K562 (cell line): ENCODE measurements around the gene DNAJC6. TPM values are rescaled to one million over a fixed set of nuclear protein-coding genes. Genes with fewer than 3 reads are reported as not detected.

Source experiments
- ELF4 ChIP-seq: fragments of 450-650 bp; formaldehyde crosslinking; IDR thresholded peaks from 2 replicates; pipeline ENCODE4 v1.4.0; 2022; ENCODE audit warnings: missing genetic modification characterization
- EP400 ChIP-seq: fragments of 450-650 bp; IDR thresholded peaks from 2 replicates; pipeline ENCODE4 v1.6.1; 2017; ENCODE audit warnings: antibody characterized with exemption, mild to moderate bottlenecking, moderate library complexity
- ETS2 ChIP-seq: IDR thresholded peaks from 2 replicates; pipeline ENCODE4 v1.6.1; 2016; ENCODE audit warnings: borderline replicate concordance, missing genetic modification characterization, mild to moderate bottlenecking, moderate library complexity, missing compliant biosample characterization; ENCODE audit not compliant: poor library complexity, severe bottlenecking
- HDAC6 ChIP-seq: IDR thresholded peaks from 2 replicates; pipeline ENCODE4 v1.6.1; 2012; ENCODE audit warnings: low read depth, mild to moderate bottlenecking, control low read depth, inconsistent platforms, low read length, moderate library complexity
- KLF16 ChIP-seq: IDR thresholded peaks from 2 replicates; pipeline ENCODE4 v1.6.1; 2016; ENCODE audit warnings: antibody characterized with exemption
- KLF6 ChIP-seq: fragments of 250-450 bp; sonication (Bioruptor Pico); IDR thresholded peaks from 2 replicates; pipeline ENCODE4 v1.4.0; 2020; ENCODE audit warnings: mild to moderate bottlenecking, moderate library complexity, borderline replicate concordance
- MTA1 ChIP-seq: fragments of 450-650 bp; IDR thresholded peaks from 2 replicates; pipeline ENCODE4 v1.6.1; 2017; ENCODE audit warnings: borderline replicate concordance
- NCOR1 ChIP-seq: fragments of 450-650 bp; IDR thresholded peaks from 2 replicates; pipeline ENCODE4 v1.6.1; 2016; ENCODE audit warnings: mild to moderate bottlenecking, moderate library complexity
- SPI1 ChIP-seq: IDR thresholded peaks from 2 replicates; pipeline ENCODE4 v1.6.1; 2011; ENCODE audit warnings: low read depth, low read length, control low read depth, borderline replicate concordance
- TEAD2 ChIP-seq: fragments of 450-650 bp; IDR thresholded peaks from 2 replicates; pipeline ENCODE4 v1.6.1; 2016; ENCODE audit warnings: missing genetic modification characterization, control low read depth, missing compliant biosample characterization
- ZNF143 ChIP-seq: sonication (generic); formaldehyde crosslinking; IDR thresholded peaks from 2 replicates; pipeline ENCODE4 v1.9.0; 2022; ENCODE audit warnings: mild to moderate bottlenecking, missing genetic modification reagents
- ZNF282 ChIP-seq: sonication (generic); formaldehyde crosslinking; IDR thresholded peaks from 2 replicates; pipeline ENCODE4 v1.8.1; 2023; ENCODE audit warnings: missing genetic modification reagents
- ZNF354B ChIP-seq: fragments of 250-450 bp; sonication (Bioruptor Pico); IDR thresholded peaks from 2 replicates; pipeline ENCODE4 v1.4.0; 2020
- polyA plus RNA-seq, 8 experiments: library from polyadenylated mRNA; depleted of rRNA in 4 of 8; stranded (reverse) in 5 of 8; unstranded in 3 of 8; fragments of >200 nt; fragmentation: Nextera tagmentation in 2 of 8; fragmentation: Illumina TruSeq in 1 of 8; extraction: Ambion mirVana in 2 of 8; extraction: Trizol in 1 of 8; gene quantifications; 2 replicates each; pipeline versions ENCODE4 v1.2.1 to v1.2.3, GENCODE V29; 2011 to 2014; ENCODE audit warnings: inconsistent platforms in 1 of 8, missing spikeins in 1 of 8
- total RNA-seq, 7 experiments: library from RNA; depleted of rRNA in 6 of 7; stranded (reverse); fragments of >200 nt in 6 of 7; fragmentation: Illumina TruSeq in 2 of 7; extraction: Trizol in 2 of 7; gene quantifications; 2 replicates each; pipeline versions ENCODE4 v1.2.1 to v1.2.3, GENCODE V29; 2011 to 2021; ENCODE audit warnings: low replicate concordance in 1 of 7
- TF ChIP-seq, protein P1 (sequence below), 2 experiments: fragments of 450-650 bp; IDR thresholded peaks; 2 replicates each; pipeline ENCODE4 v1.6.1; 2018; ENCODE audit warnings: mild to moderate bottlenecking in 2 of 2, low read depth in 1 of 2; ENCODE audit not compliant: partially characterized antibody in 2 of 2
- TF ChIP-seq, protein P2 (sequence below): fragments of 450-650 bp; formaldehyde crosslinking; IDR thresholded peaks from 2 replicates; pipeline ENCODE4 v1.4.0; 2022; ENCODE audit warnings: mild to moderate bottlenecking, moderate library complexity
- TF ChIP-seq, protein P3 (sequence below): fragments of 450-650 bp; formaldehyde crosslinking; IDR thresholded peaks from 2 replicates; pipeline ENCODE4 v1.4.0; 2020; ENCODE audit warnings: mild to moderate bottlenecking, moderate library complexity
- TF ChIP-seq, protein P4 (sequence below): IDR thresholded peaks from 3 replicates; pipeline ENCODE4 v1.6.1; 2011; ENCODE audit warnings: borderline replicate concordance, mild to moderate bottlenecking; ENCODE audit not compliant: insufficient read length, insufficient read depth
- TF ChIP-seq, protein P5 (sequence below): sonication (generic); formaldehyde crosslinking; IDR thresholded peaks from 2 replicates; pipeline ENCODE4 v1.8.0; 2022; ENCODE audit warnings: missing genetic modification reagents, mild to moderate bottlenecking, borderline replicate concordance

The DNAJC6 gene
- total and polyA plus RNA-seq, 9 of the 15 experiments (the other 6 are each of a cell fraction or from before 2014, with no cell fraction given), result 6.7 to 78.7 (median 28.0) TPM

DNA sequence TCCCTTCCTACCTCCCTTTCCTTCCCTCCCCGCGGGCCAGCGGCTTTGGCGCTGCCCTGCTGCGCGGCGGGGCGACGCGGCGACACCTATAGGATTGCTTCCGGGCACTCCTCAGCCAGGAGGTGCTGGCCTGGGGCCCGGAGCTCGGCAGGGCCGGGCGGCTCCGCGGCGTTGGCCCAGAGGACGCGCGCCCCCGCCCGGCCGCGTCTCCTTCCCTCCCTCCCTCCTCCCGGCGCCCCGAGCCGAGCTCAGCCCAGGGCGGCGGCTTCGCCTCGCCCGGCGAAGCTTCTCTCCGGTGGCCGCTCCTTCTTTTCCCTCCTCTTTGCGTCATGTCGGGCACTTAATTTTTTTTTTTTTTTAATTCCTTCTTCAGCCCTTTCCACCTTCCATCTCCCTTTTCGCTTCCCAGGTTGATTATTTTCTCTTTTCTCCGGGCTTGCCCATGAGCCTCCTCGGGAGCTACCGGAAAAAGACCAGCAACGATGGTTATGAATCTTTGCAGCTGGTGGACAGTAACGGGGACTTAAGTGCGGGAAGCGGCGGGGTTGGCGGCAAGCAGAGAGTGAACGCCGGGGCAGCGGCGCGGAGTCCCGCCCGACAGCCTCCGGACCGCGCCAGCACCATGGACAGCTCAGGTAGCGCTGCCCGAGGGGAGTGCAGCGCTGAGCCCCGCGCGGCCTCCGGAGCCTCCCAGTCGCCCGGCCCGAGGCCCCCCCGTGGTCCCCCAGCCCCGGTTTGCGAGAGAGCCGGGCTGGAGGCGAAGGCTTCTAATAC lies at the start of gene DNAJC6 (continued):
- TF ChIP-seq, protein P1, sequence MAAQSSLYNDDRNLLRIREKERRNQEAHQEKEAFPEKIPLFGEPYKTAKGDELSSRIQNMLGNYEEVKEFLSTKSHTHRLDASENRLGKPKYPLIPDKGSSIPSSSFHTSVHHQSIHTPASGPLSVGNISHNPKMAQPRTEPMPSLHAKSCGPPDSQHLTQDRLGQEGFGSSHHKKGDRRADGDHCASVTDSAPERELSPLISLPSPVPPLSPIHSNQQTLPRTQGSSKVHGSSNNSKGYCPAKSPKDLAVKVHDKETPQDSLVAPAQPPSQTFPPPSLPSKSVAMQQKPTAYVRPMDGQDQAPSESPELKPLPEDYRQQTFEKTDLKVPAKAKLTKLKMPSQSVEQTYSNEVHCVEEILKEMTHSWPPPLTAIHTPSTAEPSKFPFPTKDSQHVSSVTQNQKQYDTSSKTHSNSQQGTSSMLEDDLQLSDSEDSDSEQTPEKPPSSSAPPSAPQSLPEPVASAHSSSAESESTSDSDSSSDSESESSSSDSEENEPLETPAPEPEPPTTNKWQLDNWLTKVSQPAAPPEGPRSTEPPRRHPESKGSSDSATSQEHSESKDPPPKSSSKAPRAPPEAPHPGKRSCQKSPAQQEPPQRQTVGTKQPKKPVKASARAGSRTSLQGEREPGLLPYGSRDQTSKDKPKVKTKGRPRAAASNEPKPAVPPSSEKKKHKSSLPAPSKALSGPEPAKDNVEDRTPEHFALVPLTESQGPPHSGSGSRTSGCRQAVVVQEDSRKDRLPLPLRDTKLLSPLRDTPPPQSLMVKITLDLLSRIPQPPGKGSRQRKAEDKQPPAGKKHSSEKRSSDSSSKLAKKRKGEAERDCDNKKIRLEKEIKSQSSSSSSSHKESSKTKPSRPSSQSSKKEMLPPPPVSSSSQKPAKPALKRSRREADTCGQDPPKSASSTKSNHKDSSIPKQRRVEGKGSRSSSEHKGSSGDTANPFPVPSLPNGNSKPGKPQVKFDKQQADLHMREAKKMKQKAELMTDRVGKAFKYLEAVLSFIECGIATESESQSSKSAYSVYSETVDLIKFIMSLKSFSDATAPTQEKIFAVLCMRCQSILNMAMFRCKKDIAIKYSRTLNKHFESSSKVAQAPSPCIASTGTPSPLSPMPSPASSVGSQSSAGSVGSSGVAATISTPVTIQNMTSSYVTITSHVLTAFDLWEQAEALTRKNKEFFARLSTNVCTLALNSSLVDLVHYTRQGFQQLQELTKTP (IDR thresholded peaks at IDR 0.05; ENCODE audit: low read depth in 1 of 2, partially characterized antibody in 2 of 2), result peak in 1 of 2 experiments; percentile 94
- TF ChIP-seq, protein P2, sequence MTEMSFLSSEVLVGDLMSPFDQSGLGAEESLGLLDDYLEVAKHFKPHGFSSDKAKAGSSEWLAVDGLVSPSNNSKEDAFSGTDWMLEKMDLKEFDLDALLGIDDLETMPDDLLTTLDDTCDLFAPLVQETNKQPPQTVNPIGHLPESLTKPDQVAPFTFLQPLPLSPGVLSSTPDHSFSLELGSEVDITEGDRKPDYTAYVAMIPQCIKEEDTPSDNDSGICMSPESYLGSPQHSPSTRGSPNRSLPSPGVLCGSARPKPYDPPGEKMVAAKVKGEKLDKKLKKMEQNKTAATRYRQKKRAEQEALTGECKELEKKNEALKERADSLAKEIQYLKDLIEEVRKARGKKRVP, result no peak
- TF ChIP-seq, protein P3, sequence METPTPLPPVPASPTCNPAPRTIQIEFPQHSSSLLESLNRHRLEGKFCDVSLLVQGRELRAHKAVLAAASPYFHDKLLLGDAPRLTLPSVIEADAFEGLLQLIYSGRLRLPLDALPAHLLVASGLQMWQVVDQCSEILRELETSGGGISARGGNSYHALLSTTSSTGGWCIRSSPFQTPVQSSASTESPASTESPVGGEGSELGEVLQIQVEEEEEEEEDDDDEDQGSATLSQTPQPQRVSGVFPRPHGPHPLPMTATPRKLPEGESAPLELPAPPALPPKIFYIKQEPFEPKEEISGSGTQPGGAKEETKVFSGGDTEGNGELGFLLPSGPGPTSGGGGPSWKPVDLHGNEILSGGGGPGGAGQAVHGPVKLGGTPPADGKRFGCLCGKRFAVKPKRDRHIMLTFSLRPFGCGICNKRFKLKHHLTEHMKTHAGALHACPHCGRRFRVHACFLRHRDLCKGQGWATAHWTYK (CRISPR knock-in tag), result no peak
- TF ChIP-seq ZNF143 (peak; percentile 43; the same call in 1 of the 2 replicates), MTA1 (no peak), NCOR1 (no peak), ETS2 (tag) (no peak), KLF6 (no peak), HDAC6 (no peak), SPI1 (no peak), ZNF354B (no peak), EP400 (no peak), TEAD2 (tag) (no peak), KLF16 (no peak), ZNF282 (CRISPR knock-in tag) (peak; percentile 92; the same call in 1 of the 2 replicates), ELF4 (CRISPR knock-in tag) (no peak)
- TF ChIP-seq, protein P4, sequence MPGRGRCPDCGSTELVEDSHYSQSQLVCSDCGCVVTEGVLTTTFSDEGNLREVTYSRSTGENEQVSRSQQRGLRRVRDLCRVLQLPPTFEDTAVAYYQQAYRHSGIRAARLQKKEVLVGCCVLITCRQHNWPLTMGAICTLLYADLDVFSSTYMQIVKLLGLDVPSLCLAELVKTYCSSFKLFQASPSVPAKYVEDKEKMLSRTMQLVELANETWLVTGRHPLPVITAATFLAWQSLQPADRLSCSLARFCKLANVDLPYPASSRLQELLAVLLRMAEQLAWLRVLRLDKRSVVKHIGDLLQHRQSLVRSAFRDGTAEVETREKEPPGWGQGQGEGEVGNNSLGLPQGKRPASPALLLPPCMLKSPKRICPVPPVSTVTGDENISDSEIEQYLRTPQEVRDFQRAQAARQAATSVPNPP, result no peak
- TF ChIP-seq, protein P5, sequence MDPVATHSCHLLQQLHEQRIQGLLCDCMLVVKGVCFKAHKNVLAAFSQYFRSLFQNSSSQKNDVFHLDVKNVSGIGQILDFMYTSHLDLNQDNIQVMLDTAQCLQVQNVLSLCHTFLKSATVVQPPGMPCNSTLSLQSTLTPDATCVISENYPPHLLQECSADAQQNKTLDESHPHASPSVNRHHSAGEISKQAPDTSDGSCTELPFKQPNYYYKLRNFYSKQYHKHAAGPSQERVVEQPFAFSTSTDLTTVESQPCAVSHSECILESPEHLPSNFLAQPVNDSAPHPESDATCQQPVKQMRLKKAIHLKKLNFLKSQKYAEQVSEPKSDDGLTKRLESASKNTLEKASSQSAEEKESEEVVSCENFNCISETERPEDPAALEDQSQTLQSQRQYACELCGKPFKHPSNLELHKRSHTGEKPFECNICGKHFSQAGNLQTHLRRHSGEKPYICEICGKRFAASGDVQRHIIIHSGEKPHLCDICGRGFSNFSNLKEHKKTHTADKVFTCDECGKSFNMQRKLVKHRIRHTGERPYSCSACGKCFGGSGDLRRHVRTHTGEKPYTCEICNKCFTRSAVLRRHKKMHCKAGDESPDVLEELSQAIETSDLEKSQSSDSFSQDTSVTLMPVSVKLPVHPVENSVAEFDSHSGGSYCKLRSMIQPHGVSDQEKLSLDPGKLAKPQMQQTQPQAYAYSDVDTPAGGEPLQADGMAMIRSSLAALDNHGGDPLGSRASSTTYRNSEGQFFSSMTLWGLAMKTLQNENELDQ (CRISPR knock-in tag), result peak; percentile 35; the same call in 1 of the 2 replicates
